T-helper 2 cell treated with Interferon-gamma antibody and Interleukin-4, amounts not matched to agents 100 ng/mL and 5 ng/mL, for 36 hours (primary cell): Measurements from ENCODE around the gene DBP. TPM values are rescaled to one million over a fixed set of nuclear protein-coding genes. Genes with fewer than 3 reads are reported as not detected.
"Not testable (repeated sequence)": the region's sequence is repeated elsewhere in the genome, so short reads cannot be mapped to it uniquely, and the experiment has no call there.

Source experiments
- intact Hi-C: fragments of 100-400 bp; cut with micrococcal nuclease; formaldehyde crosslinking; loops from one replicate; pipeline ENCODE4 v1.15.1; 2023
- total RNA-seq: library from RNA; stranded (reverse); gene quantifications from 2 replicates; pipeline ENCODE4 v1.2.3, GENCODE V29; 2022

Gene DBP
- total RNA-seq, result 9.6 and 11.8 TPM in 2 replicates

GRCh38 chr19:48636859-48637448 lies at the start of gene DBP:
Gene DBP (minus strand): TSS chr19:48637379. CDS start chr19:48636994, 385 bp downstream.
- intact Hi-C loops, result loop anchor here (1.0 to 10.0 kb wide), 5 partner anchors 18 to 328 kb away; partner anchors contain the start of genes FTL, RPL18, SPHK2 and SYNGR4

GRCh38 chr19:48686637-48687036 lies 49.5 kb upstream of the DBP start:
- intact Hi-C loops, result not testable (repeated sequence)

GRCh38 chr19:48686088-48686487 lies 48.9 kb upstream of the DBP start:
- intact Hi-C loops, result no loop called here

- intact Hi-C loops, result no loop called here
These were observed 48.4 kb upstream of the DBP start for GRCh38 chr19:48685583-48685982.

- intact Hi-C loops, result no loop called here
These were observed 46.2 kb upstream of the DBP start for GRCh38 chr19:48683349-48683748.

- intact Hi-C loops, result no loop called here
These were observed 43.9 kb upstream of the DBP start for GRCh38 chr19:48681127-48681470.

- intact Hi-C loops, result no loop called here
These were observed 43.4 kb upstream of the DBP start for GRCh38 chr19:48680436-48681126.

GRCh38 chr19:48680006-48680405 lies 42.8 kb upstream of the DBP start:
- intact Hi-C loops, result not testable (repeated sequence)

GRCh38 chr19:48678201-48678600 lies 41.0 kb upstream of the DBP start:
- intact Hi-C loops, result no loop called here

GRCh38 chr19:48676887-48677286 lies 39.7 kb upstream of the DBP start:
- intact Hi-C loops, result no loop called here

- intact Hi-C loops, result no loop called here
These were observed 39.3 kb upstream of the DBP start for GRCh38 chr19:48676487-48676886.

- intact Hi-C loops, result loop anchor here (1.0 kb wide), 1 partner anchor 29 kb away; the partner anchor contains the start of gene CA11
These were observed 38.0 kb upstream of the DBP start for GRCh38 chr19:48674921-48675824.

- intact Hi-C loops, result no loop called here
These were observed 37.1 kb upstream of the DBP start for GRCh38 chr19:48674216-48674809.

- intact Hi-C loops, result no loop called here
These were observed 36.4 kb upstream of the DBP start for GRCh38 chr19:48673436-48674100.

GRCh38 chr19:48672994-48673393 lies 35.8 kb upstream of the DBP start, which contains the start of gene NTN5:
Gene NTN5 (minus strand): TSS chr19:48673017. CDS start chr19:48670986, 2,031 bp downstream.
- intact Hi-C loops, result no loop called here

GRCh38 chr19:48671446-48671995 lies 34.3 kb upstream of the DBP start:
- intact Hi-C loops, result no loop called here

GRCh38 chr19:48670699-48671445 lies 33.7 kb upstream of the DBP start:
- intact Hi-C loops, result no loop called here

- intact Hi-C loops, result no loop called here
These were observed 32.9 kb upstream of the DBP start for GRCh38 chr19:48669903-48670668.

GRCh38 chr19:48668761-48669160 lies 31.6 kb upstream of the DBP start:
- intact Hi-C loops, result no loop called here
